ENCODE results near the gene ANGPTL4. TPM values are rescaled to one million over a fixed set of nuclear protein-coding genes. Genes with fewer than 3 reads are reported as not detected.
A peak's percentile ranks its signal among the peaks of the same experiment; 100 is the strongest.

The ANGPTL4 gene
- total and polyA plus RNA-seq, 2 of the 13 experiments (the other 11 are each of a cell fraction or from before 2014, with no cell fraction given), result 0.80 to 21.7 TPM

DNA sequence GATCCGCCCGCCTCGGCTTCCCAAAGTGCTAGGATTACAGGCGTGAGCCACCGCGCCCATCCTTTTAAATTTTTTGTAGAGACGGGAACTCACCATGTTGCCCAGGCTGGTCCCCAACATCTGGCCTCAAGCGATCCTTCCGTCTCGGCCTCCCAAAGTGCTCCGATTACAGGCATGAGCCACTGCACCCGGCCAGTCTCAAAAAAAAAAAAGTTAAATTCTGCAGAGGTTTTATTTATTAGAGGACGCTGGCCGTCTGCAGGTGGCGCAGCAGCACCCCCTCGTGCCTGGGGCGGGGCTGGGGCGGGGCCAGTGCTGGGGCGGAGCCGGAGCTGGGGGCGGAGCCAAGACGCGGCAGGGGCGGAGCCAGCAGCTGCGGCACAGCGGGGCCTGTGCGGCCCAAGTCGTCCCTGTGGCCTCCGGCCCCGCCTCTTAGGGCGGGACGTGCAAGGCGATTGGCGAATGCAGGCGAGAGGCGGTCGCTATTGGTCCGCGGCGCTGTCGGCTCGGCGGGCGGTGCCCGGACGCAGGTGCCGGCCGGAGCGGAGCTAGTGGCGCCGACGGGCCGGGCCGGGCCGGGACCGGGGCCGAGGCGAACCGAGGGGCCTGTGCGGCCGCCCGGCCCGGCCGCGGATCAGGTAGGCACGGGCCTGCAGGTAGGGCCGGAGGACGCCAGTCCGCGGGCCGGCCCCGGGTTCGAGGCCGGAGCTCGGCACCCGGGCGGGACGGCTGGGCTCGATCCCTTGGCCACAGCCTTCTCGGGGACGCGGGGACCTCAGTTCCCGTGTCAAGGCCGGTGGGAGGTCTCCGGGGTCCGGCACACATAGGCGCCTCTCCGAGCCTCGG, 49.1 kb downstream of the ANGPTL4 start, which contains the start of gene MARCHF2 (continued):
- TF ChIP-seq, protein P1, sequence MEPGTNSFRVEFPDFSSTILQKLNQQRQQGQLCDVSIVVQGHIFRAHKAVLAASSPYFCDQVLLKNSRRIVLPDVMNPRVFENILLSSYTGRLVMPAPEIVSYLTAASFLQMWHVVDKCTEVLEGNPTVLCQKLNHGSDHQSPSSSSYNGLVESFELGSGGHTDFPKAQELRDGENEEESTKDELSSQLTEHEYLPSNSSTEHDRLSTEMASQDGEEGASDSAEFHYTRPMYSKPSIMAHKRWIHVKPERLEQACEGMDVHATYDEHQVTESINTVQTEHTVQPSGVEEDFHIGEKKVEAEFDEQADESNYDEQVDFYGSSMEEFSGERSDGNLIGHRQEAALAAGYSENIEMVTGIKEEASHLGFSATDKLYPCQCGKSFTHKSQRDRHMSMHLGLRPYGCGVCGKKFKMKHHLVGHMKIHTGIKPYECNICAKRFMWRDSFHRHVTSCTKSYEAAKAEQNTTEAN (CRISPR knock-in tag; conservative IDR thresholded peaks at IDR 0.05), result no peak
- TF ChIP-seq HES4 (CRISPR knock-in tag; IDR thresholded peaks at IDR 0.05; ENCODE audit: borderline replicate concordance), result no peak
- TF ChIP-seq, protein P2, sequence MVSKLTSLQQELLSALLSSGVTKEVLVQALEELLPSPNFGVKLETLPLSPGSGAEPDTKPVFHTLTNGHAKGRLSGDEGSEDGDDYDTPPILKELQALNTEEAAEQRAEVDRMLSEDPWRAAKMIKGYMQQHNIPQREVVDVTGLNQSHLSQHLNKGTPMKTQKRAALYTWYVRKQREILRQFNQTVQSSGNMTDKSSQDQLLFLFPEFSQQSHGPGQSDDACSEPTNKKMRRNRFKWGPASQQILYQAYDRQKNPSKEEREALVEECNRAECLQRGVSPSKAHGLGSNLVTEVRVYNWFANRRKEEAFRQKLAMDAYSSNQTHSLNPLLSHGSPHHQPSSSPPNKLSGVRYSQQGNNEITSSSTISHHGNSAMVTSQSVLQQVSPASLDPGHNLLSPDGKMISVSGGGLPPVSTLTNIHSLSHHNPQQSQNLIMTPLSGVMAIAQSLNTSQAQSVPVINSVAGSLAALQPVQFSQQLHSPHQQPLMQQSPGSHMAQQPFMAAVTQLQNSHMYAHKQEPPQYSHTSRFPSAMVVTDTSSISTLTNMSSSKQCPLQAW (CRISPR knock-in tag; IDR thresholded peaks at IDR 0.05), result no peak
- TF ChIP-seq KLF12 (CRISPR knock-in tag; IDR thresholded peaks at IDR 0.05; ENCODE audit: borderline replicate concordance), result peak; percentile 45; the same call in 1 of the 2 replicates
- no peak for TF ChIP-seq ZNF121 (CRISPR knock-in tag; IDR thresholded peaks at IDR 0.05)
- TF ChIP-seq ZNF562 (CRISPR knock-in tag; IDR thresholded peaks at IDR 0.05; ENCODE audit: borderline replicate concordance), result no peak
- TF ChIP-seq ZNF160 (CRISPR knock-in tag; IDR thresholded peaks at IDR 0.05), result no peak
- TF ChIP-seq ZNF501 (CRISPR knock-in tag; IDR thresholded peaks at IDR 0.05), result no peak
- TF ChIP-seq GABPB1 (CRISPR knock-in tag; IDR thresholded peaks at IDR 0.05), result peak; percentile 68; the same call in 1 of the 2 replicates
- no peak for TF ChIP-seq ZNF614 (CRISPR knock-in tag; IDR thresholded peaks at IDR 0.05; ENCODE audit: borderline replicate concordance)
- TF ChIP-seq, protein P3, sequence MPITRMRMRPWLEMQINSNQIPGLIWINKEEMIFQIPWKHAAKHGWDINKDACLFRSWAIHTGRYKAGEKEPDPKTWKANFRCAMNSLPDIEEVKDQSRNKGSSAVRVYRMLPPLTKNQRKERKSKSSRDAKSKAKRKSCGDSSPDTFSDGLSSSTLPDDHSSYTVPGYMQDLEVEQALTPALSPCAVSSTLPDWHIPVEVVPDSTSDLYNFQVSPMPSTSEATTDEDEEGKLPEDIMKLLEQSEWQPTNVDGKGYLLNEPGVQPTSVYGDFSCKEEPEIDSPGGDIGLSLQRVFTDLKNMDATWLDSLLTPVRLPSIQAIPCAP (CRISPR knock-in tag; IDR thresholded peaks at IDR 0.05; ENCODE audit: low read depth), result no peak
- no peak for TF ChIP-seq ZNF354B (CRISPR knock-in tag; IDR thresholded peaks at IDR 0.05)
- no peak for TF ChIP-seq TBP (CRISPR knock-in tag; IDR thresholded peaks at IDR 0.05)
- no peak for TF ChIP-seq AGO1 (IDR thresholded peaks at IDR 0.05; ENCODE audit: low read depth, low read length, poor library complexity, severe bottlenecking)
- no peak for TF ChIP-seq SSRP1 (CRISPR knock-in tag; IDR thresholded peaks at IDR 0.05)
- TF ChIP-seq ATRX (CRISPR knock-in tag; IDR thresholded peaks at IDR 0.05; ENCODE audit: borderline replicate concordance), result no peak
- peak; percentile 35; the same call in 1 of the 2 replicates for TF ChIP-seq SMC3 (IDR thresholded peaks at IDR 0.05; ENCODE audit: low read length)
- TF ChIP-seq, protein P4, sequence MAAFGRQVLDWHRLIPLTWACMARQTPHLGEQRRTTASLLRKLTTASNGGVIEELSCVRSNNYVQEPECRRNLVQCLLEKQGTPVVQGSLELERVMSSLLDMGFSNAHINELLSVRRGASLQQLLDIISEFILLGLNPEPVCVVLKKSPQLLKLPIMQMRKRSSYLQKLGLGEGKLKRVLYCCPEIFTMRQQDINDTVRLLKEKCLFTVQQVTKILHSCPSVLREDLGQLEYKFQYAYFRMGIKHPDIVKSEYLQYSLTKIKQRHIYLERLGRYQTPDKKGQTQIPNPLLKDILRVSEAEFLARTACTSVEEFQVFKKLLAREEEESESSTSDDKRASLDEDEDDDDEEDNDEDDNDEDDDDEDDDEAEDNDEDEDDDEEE (CRISPR knock-in tag; IDR thresholded peaks at IDR 0.05), result no peak
- TF ChIP-seq PTBP1 (IDR thresholded peaks at IDR 0.05; ENCODE audit: low read depth, low read length, poor library complexity, severe bottlenecking), result no peak
- TF ChIP-seq THAP11 (CRISPR knock-in tag; IDR thresholded peaks at IDR 0.05), result 0 out of 2 replicates have a peak, but pooled peaks have one; percentile 37
- no peak for TF ChIP-seq HOXD1 (CRISPR knock-in tag; IDR thresholded peaks at IDR 0.05)
- no peak for TF ChIP-seq ZNF766 (CRISPR knock-in tag; IDR thresholded peaks at IDR 0.05; ENCODE audit: borderline replicate concordance)
- TF ChIP-seq MXI1 (IDR thresholded peaks at IDR 0.05; ENCODE audit: borderline replicate concordance, low read depth, low read length), result peak; percentile 60; the same call in 1 of the 3 replicates
- no peak for TF ChIP-seq ZNF670 (CRISPR knock-in tag; IDR thresholded peaks at IDR 0.05; ENCODE audit: borderline replicate concordance)
- TF ChIP-seq RBAK (CRISPR knock-in tag; IDR thresholded peaks at IDR 0.05), result no peak
